ENCODE results near the gene PLD1.

GRCh38 chr3:171566803-171567422 lies 243.4 kb downstream of the PLD1 start:
- TF ChIP-seq, protein P1, sequence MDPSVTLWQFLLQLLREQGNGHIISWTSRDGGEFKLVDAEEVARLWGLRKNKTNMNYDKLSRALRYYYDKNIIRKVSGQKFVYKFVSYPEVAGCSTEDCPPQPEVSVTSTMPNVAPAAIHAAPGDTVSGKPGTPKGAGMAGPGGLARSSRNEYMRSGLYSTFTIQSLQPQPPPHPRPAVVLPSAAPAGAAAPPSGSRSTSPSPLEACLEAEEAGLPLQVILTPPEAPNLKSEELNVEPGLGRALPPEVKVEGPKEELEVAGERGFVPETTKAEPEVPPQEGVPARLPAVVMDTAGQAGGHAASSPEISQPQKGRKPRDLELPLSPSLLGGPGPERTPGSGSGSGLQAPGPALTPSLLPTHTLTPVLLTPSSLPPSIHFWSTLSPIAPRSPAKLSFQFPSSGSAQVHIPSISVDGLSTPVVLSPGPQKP (IDR thresholded peaks at IDR 0.05; ENCODE audit: low read depth, low read length), result no peak
- TF ChIP-seq TCF12 (IDR thresholded peaks at IDR 0.05; ENCODE audit: low read depth, low read length), result no peak
- TF ChIP-seq, protein P2, sequence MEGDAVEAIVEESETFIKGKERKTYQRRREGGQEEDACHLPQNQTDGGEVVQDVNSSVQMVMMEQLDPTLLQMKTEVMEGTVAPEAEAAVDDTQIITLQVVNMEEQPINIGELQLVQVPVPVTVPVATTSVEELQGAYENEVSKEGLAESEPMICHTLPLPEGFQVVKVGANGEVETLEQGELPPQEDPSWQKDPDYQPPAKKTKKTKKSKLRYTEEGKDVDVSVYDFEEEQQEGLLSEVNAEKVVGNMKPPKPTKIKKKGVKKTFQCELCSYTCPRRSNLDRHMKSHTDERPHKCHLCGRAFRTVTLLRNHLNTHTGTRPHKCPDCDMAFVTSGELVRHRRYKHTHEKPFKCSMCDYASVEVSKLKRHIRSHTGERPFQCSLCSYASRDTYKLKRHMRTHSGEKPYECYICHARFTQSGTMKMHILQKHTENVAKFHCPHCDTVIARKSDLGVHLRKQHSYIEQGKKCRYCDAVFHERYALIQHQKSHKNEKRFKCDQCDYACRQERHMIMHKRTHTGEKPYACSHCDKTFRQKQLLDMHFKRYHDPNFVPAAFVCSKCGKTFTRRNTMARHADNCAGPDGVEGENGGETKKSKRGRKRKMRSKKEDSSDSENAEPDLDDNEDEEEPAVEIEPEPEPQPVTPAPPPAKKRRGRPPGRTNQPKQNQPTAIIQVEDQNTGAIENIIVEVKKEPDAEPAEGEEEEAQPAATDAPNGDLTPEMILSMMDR (IDR thresholded peaks at IDR 0.05 in 2 of 3, conservative IDR thresholded peaks at IDR 0.05 in 1 of 3; ENCODE audit: control insufficient read depth in 2 of 3, extremely low read depth in 1 of 3, insufficient read depth in 1 of 3, low read depth in 3 of 3, low read length in 3 of 3), result peak; percentile 46 to 86 (median 63); a peak in 5 of 6 replicates
- TF ChIP-seq, protein P3, sequence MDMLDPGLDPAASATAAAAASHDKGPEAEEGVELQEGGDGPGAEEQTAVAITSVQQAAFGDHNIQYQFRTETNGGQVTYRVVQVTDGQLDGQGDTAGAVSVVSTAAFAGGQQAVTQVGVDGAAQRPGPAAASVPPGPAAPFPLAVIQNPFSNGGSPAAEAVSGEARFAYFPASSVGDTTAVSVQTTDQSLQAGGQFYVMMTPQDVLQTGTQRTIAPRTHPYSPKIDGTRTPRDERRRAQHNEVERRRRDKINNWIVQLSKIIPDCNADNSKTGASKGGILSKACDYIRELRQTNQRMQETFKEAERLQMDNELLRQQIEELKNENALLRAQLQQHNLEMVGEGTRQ (IDR thresholded peaks at IDR 0.05; ENCODE audit: borderline replicate concordance, low read depth, low read length), result no peak
- TF ChIP-seq POLR2AphosphoS5 (IDR thresholded peaks at IDR 0.05; ENCODE audit: low read length), result no peak
- no peak for TF ChIP-seq PML (IDR thresholded peaks at IDR 0.05; ENCODE audit: low read length)
- TF ChIP-seq EP300 (IDR thresholded peaks at IDR 0.05; ENCODE audit: borderline replicate concordance in 1 of 2, control insufficient read depth in 1 of 2, low read depth in 2 of 2, low read length in 2 of 2), result no peak
- TF ChIP-seq POLR2A (IDR thresholded peaks at IDR 0.05; ENCODE audit: low read depth, low read length), result no peak

Data from GM12878 (cell line).